ENCODE results near the gene PGBD5. TPM values are rescaled to one million over a fixed set of nuclear protein-coding genes. Genes with fewer than 3 reads are reported as not detected.

Gene PGBD5
- total RNA-seq, 2 donors from 2014 or later, result 0.14 to 0.63 TPM

DNA sequence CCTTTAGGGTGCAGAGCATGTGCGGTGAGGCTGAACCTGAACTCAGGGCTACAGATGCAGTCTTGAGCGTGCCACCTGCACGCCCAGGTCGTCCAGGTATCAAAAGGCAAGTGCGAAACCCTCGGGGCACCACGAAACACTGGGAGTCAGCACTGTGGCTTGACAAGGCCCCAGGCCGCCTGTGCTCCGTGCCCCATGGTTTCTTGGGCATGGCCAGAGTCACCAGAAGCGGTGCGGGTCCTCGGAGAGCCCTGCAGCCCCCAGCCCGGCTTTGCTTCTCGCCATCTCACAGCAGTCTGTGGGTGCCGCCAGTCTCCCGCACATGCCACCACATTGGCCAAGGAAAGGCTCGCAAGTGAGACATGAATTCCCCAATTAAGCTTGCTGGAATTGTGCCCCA, 117.3 kb downstream of the PGBD5 start:
- H3K27ac ChIP-seq, result no peak overlapping the region
- H3K36me3 ChIP-seq, result no peaks in the 10 kb centered on the region
- DNase-seq (ENCODE audit: low spot score) (no peak), ATAC-seq (ENCODE audit: insufficient number of reproducible peaks, low FRiP score, low read depth) (no peak)
- no peaks in the 10 kb centered on the region for H3K9me3 ChIP-seq
- H3K4me3 ChIP-seq, result no peak overlapping the region
- TF ChIP-seq, protein P1, sequence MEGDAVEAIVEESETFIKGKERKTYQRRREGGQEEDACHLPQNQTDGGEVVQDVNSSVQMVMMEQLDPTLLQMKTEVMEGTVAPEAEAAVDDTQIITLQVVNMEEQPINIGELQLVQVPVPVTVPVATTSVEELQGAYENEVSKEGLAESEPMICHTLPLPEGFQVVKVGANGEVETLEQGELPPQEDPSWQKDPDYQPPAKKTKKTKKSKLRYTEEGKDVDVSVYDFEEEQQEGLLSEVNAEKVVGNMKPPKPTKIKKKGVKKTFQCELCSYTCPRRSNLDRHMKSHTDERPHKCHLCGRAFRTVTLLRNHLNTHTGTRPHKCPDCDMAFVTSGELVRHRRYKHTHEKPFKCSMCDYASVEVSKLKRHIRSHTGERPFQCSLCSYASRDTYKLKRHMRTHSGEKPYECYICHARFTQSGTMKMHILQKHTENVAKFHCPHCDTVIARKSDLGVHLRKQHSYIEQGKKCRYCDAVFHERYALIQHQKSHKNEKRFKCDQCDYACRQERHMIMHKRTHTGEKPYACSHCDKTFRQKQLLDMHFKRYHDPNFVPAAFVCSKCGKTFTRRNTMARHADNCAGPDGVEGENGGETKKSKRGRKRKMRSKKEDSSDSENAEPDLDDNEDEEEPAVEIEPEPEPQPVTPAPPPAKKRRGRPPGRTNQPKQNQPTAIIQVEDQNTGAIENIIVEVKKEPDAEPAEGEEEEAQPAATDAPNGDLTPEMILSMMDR (IDR thresholded peaks at IDR 0.05), result no peak
- H3K4me1 ChIP-seq (ENCODE audit: control insufficient read depth in 1 of 2, low read depth in 2 of 2), result peaks cover 0 to 10% of the 10 kb centered on the region in 2 donors
- no peaks in the 10 kb centered on the region for H3K27me3 ChIP-seq (replicated peaks; ENCODE audit: insufficient read depth)

DNA sequence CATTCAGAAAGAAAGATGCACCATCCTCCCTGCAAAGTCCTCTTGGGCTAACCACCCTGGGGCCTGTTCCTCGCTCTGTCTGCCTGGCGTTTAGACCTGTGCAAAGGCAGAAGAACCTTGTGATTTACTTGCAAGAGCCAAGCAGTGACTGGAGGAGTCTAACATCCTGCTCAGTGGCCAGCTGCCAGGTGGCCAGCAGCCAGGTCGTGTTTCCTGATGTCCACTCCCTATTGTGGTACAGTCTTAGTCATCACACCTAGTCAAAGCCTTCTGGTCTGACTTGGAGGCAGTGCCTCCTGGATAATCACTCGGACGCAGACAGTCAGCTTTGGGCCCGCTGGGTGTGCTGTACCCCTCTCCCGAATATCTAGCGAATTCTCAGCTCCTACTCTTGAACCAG, 118.1 kb downstream of the PGBD5 start:
- H3K27me3 ChIP-seq (replicated peaks; ENCODE audit: insufficient read depth), result no peaks in the 10 kb centered on the region
- no peak overlapping the region for H3K27ac ChIP-seq
- H3K4me3 ChIP-seq, result no peak overlapping the region
- H3K9me3 ChIP-seq, result no peaks in the 10 kb centered on the region
- ATAC-seq (ENCODE audit: insufficient number of reproducible peaks, low FRiP score, low read depth) (no peak), DNase-seq (ENCODE audit: low spot score) (no peak)
- H3K36me3 ChIP-seq, result no peaks in the 10 kb centered on the region
- H3K4me1 ChIP-seq (ENCODE audit: control insufficient read depth in 1 of 2, low read depth in 2 of 2), result peaks cover 0 to 10% of the 10 kb centered on the region in 2 donors
- TF ChIP-seq, protein P1 (IDR thresholded peaks at IDR 0.05), result no peak

DNA sequence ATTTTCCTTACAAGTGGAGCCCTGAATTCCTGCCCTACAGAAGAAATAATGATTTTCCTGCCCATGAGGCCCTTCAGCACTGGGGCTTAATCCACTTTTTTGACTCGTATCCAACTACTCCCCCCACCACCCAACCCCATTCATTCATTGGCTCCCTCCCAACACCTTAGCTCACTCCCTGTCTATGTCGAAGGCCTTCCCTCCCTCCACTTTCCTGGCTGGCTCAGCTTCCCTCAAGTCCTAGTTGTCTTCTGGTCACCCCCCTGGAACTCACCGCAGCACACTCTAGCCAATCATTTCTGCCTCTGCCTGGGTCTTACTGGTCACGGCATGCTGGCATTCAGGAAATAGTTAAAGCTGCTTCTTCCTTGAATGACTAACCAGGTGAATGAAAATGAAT, 118.9 kb downstream of the PGBD5 start:
- Histone ChIP-seq H3K27ac (no peak overlapping the region), H3K9me3 (no peaks in the 10 kb centered on the region), H3K4me3 (no peak overlapping the region), H3K27me3 (replicated peaks; ENCODE audit: insufficient read depth) (no peaks in the 10 kb centered on the region), H3K4me1 (ENCODE audit: control insufficient read depth in 1 of 2, low read depth in 2 of 2) (peaks cover 0 to 10% of the 10 kb centered on the region in 2 donors), H3K36me3 (no peaks in the 10 kb centered on the region)
- TF ChIP-seq, protein P1 (IDR thresholded peaks at IDR 0.05), result no peak
- DNase-seq (ENCODE audit: low spot score) (no peak), ATAC-seq (ENCODE audit: insufficient number of reproducible peaks, low FRiP score, low read depth) (no peak)

DNA sequence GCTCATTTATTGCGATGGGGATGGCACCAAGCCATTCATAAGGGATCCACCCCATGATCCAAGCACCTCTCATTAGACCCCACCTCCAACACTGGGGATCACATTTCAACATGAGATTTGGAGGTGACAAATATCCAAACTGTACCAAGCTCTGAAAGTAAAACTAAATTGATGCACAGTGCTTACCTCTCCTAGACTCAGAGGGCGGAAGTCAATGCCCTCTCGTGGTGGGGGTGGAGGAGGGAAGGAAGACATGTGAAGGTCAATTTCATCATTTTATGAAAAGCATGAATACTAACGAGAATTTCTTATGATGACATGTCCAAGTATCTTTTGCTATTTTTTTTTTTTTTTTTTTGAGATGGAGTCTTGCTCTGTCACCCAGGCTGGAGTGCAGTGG, 120.0 kb downstream of the PGBD5 start:
- ATAC-seq (ENCODE audit: insufficient number of reproducible peaks, low FRiP score, low read depth), result no peak
- H3K36me3 ChIP-seq, result no peaks in the 10 kb centered on the region
- TF ChIP-seq, protein P1 (IDR thresholded peaks at IDR 0.05), result no peak

GRCh38 chr1:230303822-230304221, 122.3 kb downstream of the PGBD5 start:
- Histone ChIP-seq H3K36me3 (no peaks in the 10 kb centered on the region), H3K27ac (no peak overlapping the region), H3K27me3 (replicated peaks; ENCODE audit: insufficient read depth) (no peaks in the 10 kb centered on the region), H3K9me3 (no peaks in the 10 kb centered on the region), H3K4me3 (no peak overlapping the region), H3K4me1 (ENCODE audit: control insufficient read depth in 1 of 2, low read depth in 2 of 2) (peaks cover 0 to 10% of the 10 kb centered on the region in 2 donors)
- TF ChIP-seq, protein P1 (IDR thresholded peaks at IDR 0.05), result no peak
- no peak for DNase-seq (ENCODE audit: low spot score)
- ATAC-seq (ENCODE audit: insufficient number of reproducible peaks, low FRiP score, low read depth), result no peak

More for the DNA sequence above, 120.0 kb downstream of the PGBD5 start:
- no peak for DNase-seq (ENCODE audit: low spot score)
- Histone ChIP-seq H3K4me3 (no peak overlapping the region), H3K27me3 (replicated peaks; ENCODE audit: insufficient read depth) (no peaks in the 10 kb centered on the region), H3K9me3 (no peaks in the 10 kb centered on the region), H3K4me1 (ENCODE audit: control insufficient read depth in 1 of 2, low read depth in 2 of 2) (peaks cover 0 to 10% of the 10 kb centered on the region in 2 donors), H3K27ac (no peak overlapping the region)
